Upper lobe of left lung (tissue), 6 donors: ENCODE results near the gene RIPK4. TPM values are rescaled to one million over a fixed set of nuclear protein-coding genes. Genes with fewer than 3 reads are reported as not detected.

Source experiments
- ATAC-seq, 2 donors: fragments of 200-7000 bp; cut with Tn5 transposase; one replicate each; pipeline ENCODE4 v1.9.1; 2022; ENCODE audit warnings: mild to moderate bottlenecking in 2 of 2, moderate library complexity in 2 of 2; ENCODE audit not compliant: low FRiP score in 2 of 2
- DNase-seq, 2 donors: peaks; one replicate each; pipeline ENCODE4 v3.0.0-alpha.2; 2019 to 2020
- H3K27ac ChIP-seq, 4 donors: fragments of 200-600 bp; sonication (generic); one replicate each; pipeline ENCODE4 v1.5.1; 2016 to 2019
- H3K27me3 ChIP-seq, 4 donors: fragments of 200-600 bp; sonication (generic); one replicate each; pipeline ENCODE4 v1.5.1; 2017 to 2019
- H3K36me3 ChIP-seq, 4 donors: fragments of 200-600 bp; sonication (generic); one replicate each; pipeline ENCODE4 v1.5.1; 2016 to 2019
- H3K4me1 ChIP-seq, 4 donors: fragments of 200-600 bp; sonication (generic); one replicate each; pipeline ENCODE4 v1.5.1; 2018 to 2019
- H3K4me3 ChIP-seq, 4 donors: fragments of 200-600 bp; sonication (generic); one replicate each; pipeline ENCODE4 v1.5.1; 2017 to 2019; ENCODE audit warnings: mild to moderate bottlenecking in 2 of 4, moderate library complexity in 1 of 4
- H3K9me3 ChIP-seq, 4 donors: fragments of 200-600 bp; sonication (generic); one replicate each; pipeline ENCODE4 v1.5.1; 2018 to 2019
- CTCF ChIP-seq, 6 experiments: fragments of 450-650 bp in 4 of 6; fragments of 200-600 bp in 2 of 6; sonication (generic) in 2 of 6; IDR thresholded peaks; one replicate each; pipeline ENCODE4 v1.5.1; 2016 to 2019; ENCODE audit warnings: antibody characterized with exemption in 6 of 6
- EP300 ChIP-seq, 4 donors: sonication (generic); formaldehyde crosslinking; IDR thresholded peaks; one replicate each; pipeline ENCODE4 v1.5.1; 2017; ENCODE audit warnings: antibody characterized with exemption in 4 of 4, control low read depth in 2 of 4
- POLR2A ChIP-seq, 4 donors: fragments of 450-650 bp; IDR thresholded peaks; one replicate each; pipeline ENCODE4 v1.5.1; 2016 to 2017; ENCODE audit warnings: antibody characterized with exemption in 4 of 4, mild to moderate bottlenecking in 2 of 4
- POLR2AphosphoS5 ChIP-seq, 2 donors: sonication (generic); formaldehyde crosslinking; IDR thresholded peaks; one replicate each; pipeline ENCODE4 v1.5.1; 2017; ENCODE audit warnings: antibody characterized with exemption in 2 of 2
- WGBS, 2 donors: methylation state at CpG; one replicate each; pipeline ENCODE4 v1.1.5; 2017 to 2018; 5-methylcytosine and 5-hydroxymethylcytosine counted together
- total RNA-seq, 6 donors: library from RNA; depleted of rRNA in 4 of 6; stranded (reverse); fragments of >200 nt in 4 of 6; gene quantifications; one replicate each; pipeline versions ENCODE4 v1.1.0 to v1.2.1, GENCODE V29; 2016 to 2021
- donor health status: DM: no; HTN: no; CAD: no; lungs with moderate emphysema.
- donor health status: DM: no; HTN: yes; CAD: no; lungs with severe emphysema.

RIPK4 gene
- total RNA-seq, 6 donors from 2014 or later = 6.3 to 18.6 (median 14.9) TPM

GRCh38 chr21:41761934-41762635 is 4.8 kb downstream of the RIPK4 start:
- WGBS, 2 donors = 13 to 16% methylated on average over 15 to 22 of the region's 22 CpGs
- Histone ChIP-seq H3K36me3 (no peaks in the 10 kb centered on the region), H3K4me1 (peaks cover 24 to 67% (median 40%) of the 10 kb centered on the region in 4 donors), H3K27ac (peak overlapping the region; percentile 66 to 80 (median 76)), H3K27me3 (peaks cover 0 to 19% (median 9%) of the 10 kb centered on the region in 4 donors), H3K9me3 (no peaks in the 10 kb centered on the region), H3K4me3 (peak overlapping the region in 3 of 4 donors; percentile 11 to 36 (median 13))
- TF ChIP-seq CTCF (IDR thresholded peaks at IDR 0.05) (no peak), EP300 (IDR thresholded peaks at IDR 0.05) (no peak), POLR2AphosphoS5 (IDR thresholded peaks at IDR 0.05) (no peak), POLR2A (IDR thresholded peaks at IDR 0.05) (no peak)
- DNase-seq (peak in 1 of 2 donors; percentile 77), ATAC-seq (peak; percentile 12 to 71)

- Histone ChIP-seq H3K4me1 (peaks cover 20 to 60% (median 34%) of the 10 kb centered on the region in 4 donors), H3K27me3 (peaks cover 0 to 12% (median 3%) of the 10 kb centered on the region in 4 donors), H3K4me3 (peak overlapping the region in 3 of 4 donors; percentile 11 to 36 (median 13)), H3K36me3 (no peaks in the 10 kb centered on the region), H3K9me3 (no peaks in the 10 kb centered on the region), H3K27ac (peak overlapping the region; percentile 66 to 80 (median 76))
- TF ChIP-seq POLR2AphosphoS5 (IDR thresholded peaks at IDR 0.05) (no peak), EP300 (IDR thresholded peaks at IDR 0.05) (peak in 1 of 4 donors; percentile 19), POLR2A (IDR thresholded peaks at IDR 0.05) (peak in 2 of 4 donors; percentile 15 to 33)
- peak; percentile 77 to 92 for ATAC-seq
- WGBS, 2 donors = 1 to 7% methylated on average over 21 to 22 of the region's 22 CpGs
- DNase-seq = peak; percentile 65 to 79
Observed at GRCh38 chr21:41761211-41761933, 5.5 kb downstream of the RIPK4 start.

GRCh38 chr21:41760411-41760810 is 6.4 kb downstream of the RIPK4 start:
- Histone ChIP-seq H3K4me1 (peaks cover 20 to 51% (median 31%) of the 10 kb centered on the region in 4 donors), H3K27ac (peak overlapping the region in 3 of 4 donors; percentile 66 to 80 (median 73)), H3K4me3 (no peak overlapping the region), H3K9me3 (no peaks in the 10 kb centered on the region), H3K36me3 (peaks cover 0 to 4% (median 2%) of the 10 kb centered on the region in 4 donors), H3K27me3 (peaks cover 0 to 6% (median 0%) of the 10 kb centered on the region in 4 donors)
- WGBS, 2 donors = 78 to 82% methylated on average over 5 to 9 of the region's 9 CpGs
- DNase-seq (peak in 1 of 2 donors; percentile 52), ATAC-seq (no peak)
- TF ChIP-seq CTCF (IDR thresholded peaks at IDR 0.05) (no peak), POLR2AphosphoS5 (IDR thresholded peaks at IDR 0.05) (no peak), POLR2A (IDR thresholded peaks at IDR 0.05) (no peak), EP300 (IDR thresholded peaks at IDR 0.05) (no peak)

- Histone ChIP-seq H3K4me3 (no peak overlapping the region), H3K4me1 (peaks cover 20 to 47% (median 29%) of the 10 kb centered on the region in 4 donors), H3K27ac (no peak overlapping the region), H3K27me3 (peaks cover 0 to 6% (median 0%) of the 10 kb centered on the region in 4 donors), H3K36me3 (peaks cover 0 to 7% (median 2%) of the 10 kb centered on the region in 4 donors), H3K9me3 (no peaks in the 10 kb centered on the region)
- TF ChIP-seq POLR2AphosphoS5 (IDR thresholded peaks at IDR 0.05) (no peak), POLR2A (IDR thresholded peaks at IDR 0.05) (no peak), EP300 (IDR thresholded peaks at IDR 0.05) (no peak), CTCF (IDR thresholded peaks at IDR 0.05) (no peak)
- ATAC-seq (no peak), DNase-seq (no peak)
- 79 to 83% methylated on average over 5 of the region's 5 CpGs for WGBS, 2 donors
Observed at GRCh38 chr21:41759926-41760325, 6.9 kb downstream of the RIPK4 start.
